Endothelial cell of umbilical vein (primary cell): ENCODE data around the gene PTGDR2. TPM values are rescaled to one million over a fixed set of nuclear protein-coding genes. Genes with fewer than 3 reads are reported as not detected.

Source experiments
- BruUV-seq: library from RNA; stranded (reverse); fragments of 400-500 nt; replicated peaks from 2 replicates; lab custom pipeline; 2021; lab: Mats Ljungman, UMichigan
- CTCF ChIA-PET: fragments of 300-600, 350-600 bp; sonication (Branson Sonifier 250); formaldehyde crosslinking; loops from one replicate; lab custom pipeline; 2021; ENCODE audit warnings: antibody characterized with exemption, inconsistent platforms; lab: Charles Lee
- POLR2A ChIA-PET: fragments of 300-600, 350-600 bp; sonication (Branson Sonifier 250); formaldehyde crosslinking; loops from one replicate; lab custom pipeline; 2021; ENCODE audit warnings: antibody characterized with exemption, inconsistent platforms; lab: Charles Lee
- DNase-seq: peaks from one replicate; pipeline ENCODE4 v3.0.0-alpha.2; 2011; ENCODE audit warnings: low read depth, low spot score
- FAIRE-seq: peaks from 2 replicates; lab custom pipeline; 2011; peaks lifted over from hg19 to GRCh38; lab: Jason Lieb, UNC
- H2AFZ ChIP-seq: 2 replicates; pipeline ENCODE4 v1.6.0; 2012; ENCODE audit warnings: low read depth, low read length, control low read depth, inconsistent platforms
- H3K27ac ChIP-seq: 2 replicates; pipeline ENCODE4 v1.5.1; 2011; ENCODE audit warnings: low read depth, mild to moderate bottlenecking, control low read depth, low read length, moderate library complexity; ENCODE audit not compliant: insufficient read depth
- H3K27me3 ChIP-seq, 2 experiments: 2 replicates each; pipeline versions ENCODE4 v1.6.0 to v1.6.1; 2011; ENCODE audit warnings: low read length in 2 of 2, mixed read lengths in 1 of 2; ENCODE audit not compliant: control insufficient read depth in 2 of 2, insufficient read depth in 2 of 2
- H3K36me3 ChIP-seq, 2 experiments: 2 replicates in 1 of 2; 3 replicates in 1 of 2; pipeline ENCODE4 v1.5.1; 2011; ENCODE audit warnings: low read length in 2 of 2, mild to moderate bottlenecking in 1 of 2, moderate library complexity in 1 of 2; ENCODE audit not compliant: control insufficient read depth in 2 of 2, insufficient read depth in 2 of 2; ENCODE audit errors: extremely low read depth in 1 of 2
- H3K4me1 ChIP-seq: 3 replicates; pipeline ENCODE4 v1.5.1; 2011; ENCODE audit warnings: mild to moderate bottlenecking, low read length; ENCODE audit not compliant: control insufficient read depth, insufficient read depth; ENCODE audit errors: extremely low read depth
- H3K4me2 ChIP-seq: 2 replicates; pipeline ENCODE4 v1.6.1; 2011; ENCODE audit warnings: low read length, control low read depth, mixed read lengths; ENCODE audit not compliant: insufficient read depth
- H3K4me3 ChIP-seq, 3 experiments: fragments of 200-600 bp in 1 of 3; sonication (generic), shearing (Covaris generic) in 1 of 3; replicated peaks in 1 of 3; 2 replicates each; pipeline ENCODE4 v1.5.1; 2011 to 2016; ENCODE audit warnings: control low read depth in 3 of 3, low read length in 3 of 3, mild to moderate bottlenecking in 2 of 3, inconsistent platforms in 1 of 3, low read depth in 1 of 3, moderate library complexity in 1 of 3; ENCODE audit not compliant: insufficient read depth in 1 of 3
- H3K79me2 ChIP-seq: 2 replicates; pipeline ENCODE4 v1.6.0; 2012; ENCODE audit warnings: low read length, inconsistent platforms; ENCODE audit not compliant: control insufficient read depth, insufficient read depth
- H3K9ac ChIP-seq: replicated peaks from 2 replicates; pipeline ENCODE3; 2011; ENCODE audit warnings: low read length, control low read depth; ENCODE audit not compliant: insufficient read depth; ENCODE audit errors: extremely low read depth
- H3K9me1 ChIP-seq: replicated peaks from 3 replicates; pipeline ENCODE4 v1.6.0; 2011; ENCODE audit warnings: mild to moderate bottlenecking, low read length; ENCODE audit not compliant: control insufficient read depth, insufficient read depth; ENCODE audit errors: extremely low read depth
- H3K9me3 ChIP-seq: replicated peaks from 2 replicates; pipeline ENCODE4 v1.5.1; 2012; ENCODE audit warnings: low read length, inconsistent platforms; ENCODE audit not compliant: control insufficient read depth, insufficient read depth
- H4K20me1 ChIP-seq: replicated peaks from 2 replicates; pipeline ENCODE3; 2011; ENCODE audit warnings: mild to moderate bottlenecking, low read length; ENCODE audit not compliant: control insufficient read depth, insufficient read depth; ENCODE audit errors: extremely low read depth
- EZH2 ChIP-seq: IDR thresholded peaks from 2 replicates; pipeline ENCODE4 v1.6.1; 2012; ENCODE audit warnings: borderline replicate concordance, low read depth, mild to moderate bottlenecking, moderate library complexity, low read length, inconsistent platforms; ENCODE audit not compliant: severe bottlenecking
- FOS ChIP-seq: IDR thresholded peaks from 2 replicates; pipeline ENCODE4 v1.6.1; 2011; ENCODE audit warnings: mild to moderate bottlenecking, low read length, moderate library complexity, borderline replicate concordance; ENCODE audit not compliant: insufficient read depth
- GATA2 ChIP-seq: IDR thresholded peaks from 2 replicates; pipeline ENCODE4 v1.7.0; 2011; ENCODE audit warnings: low read depth, mild to moderate bottlenecking, moderate library complexity, mixed read lengths, low read length; ENCODE audit not compliant: insufficient read length, insufficient read depth
- JUN ChIP-seq: IDR thresholded peaks from 2 replicates; pipeline ENCODE4 v1.6.1; 2011; ENCODE audit warnings: borderline replicate concordance, low read depth; ENCODE audit not compliant: insufficient read length, insufficient read depth
- MYC ChIP-seq: IDR thresholded peaks from one replicate; pipeline ENCODE4 v1.6.1; 2011; ENCODE audit warnings: mild to moderate bottlenecking, low read depth, low read length
- POLR2A ChIP-seq: IDR thresholded peaks from 2 replicates; pipeline ENCODE4 v1.6.1; 2012; ENCODE audit warnings: low read depth, mild to moderate bottlenecking, control low read depth, low read length
- POLR2AphosphoS5 ChIP-seq: IDR thresholded peaks from 2 replicates; pipeline ENCODE4 v1.6.1; 2012; ENCODE audit warnings: low read depth, mild to moderate bottlenecking, control low read depth, low read length, moderate library complexity; ENCODE audit not compliant: insufficient read depth
- dilution Hi-C: fragments of 300-500 bp; cut with MboI; formaldehyde crosslinking; loops from one replicate; pipeline ENCODE4 v1.15.0; 2019; ENCODE audit warnings: low sequenced_read_pairs; ENCODE audit not compliant: extremely low pct_ligation_motif_present
- intact Hi-C: fragments of 100-400 bp; cut with micrococcal nuclease; formaldehyde crosslinking; loops from one replicate; pipeline ENCODE4 v1.10.0; 2022
- polyA plus RNA-seq, 4 experiments: library from polyadenylated mRNA; depleted of rRNA in 3 of 4; stranded (reverse) in 3 of 4; unstranded in 1 of 4; fragments of >200 nt; gene quantifications; 2 replicates each; pipeline versions ENCODE4 v1.2.1 to v1.2.3, GENCODE V29; 2011 to 2012; ENCODE audit warnings: missing spikeins in 1 of 4
- total RNA-seq: library from RNA; stranded (reverse); gene quantifications from 2 replicates; pipeline ENCODE4 v1.2.3, GENCODE V29; 2021
- TF ChIP-seq, protein P1 (sequence below): IDR thresholded peaks from 2 replicates; pipeline ENCODE4 v1.6.1; 2011; ENCODE audit not compliant: insufficient read depth, insufficient read length
- TF ChIP-seq, protein P2 (sequence below), 2 donors: IDR thresholded peaks; 1 replicate in 1 of 2; 2 replicates in 1 of 2; pipeline ENCODE4 v1.5.1; 2011; ENCODE audit warnings: low read length in 2 of 2, mild to moderate bottlenecking in 2 of 2, moderate library complexity in 2 of 2, control low read depth in 1 of 2, inconsistent platforms in 1 of 2, low read depth in 1 of 2; ENCODE audit not compliant: insufficient read depth in 1 of 2; ENCODE audit errors: extremely low read depth in 1 of 2

The PTGDR2 gene
- total and polyA plus RNA-seq, 2 donors (not counting 3 experiments of a cell fraction or from before 2014, with no cell fraction given): 0.15 TPM; not detected in 1

DNA sequence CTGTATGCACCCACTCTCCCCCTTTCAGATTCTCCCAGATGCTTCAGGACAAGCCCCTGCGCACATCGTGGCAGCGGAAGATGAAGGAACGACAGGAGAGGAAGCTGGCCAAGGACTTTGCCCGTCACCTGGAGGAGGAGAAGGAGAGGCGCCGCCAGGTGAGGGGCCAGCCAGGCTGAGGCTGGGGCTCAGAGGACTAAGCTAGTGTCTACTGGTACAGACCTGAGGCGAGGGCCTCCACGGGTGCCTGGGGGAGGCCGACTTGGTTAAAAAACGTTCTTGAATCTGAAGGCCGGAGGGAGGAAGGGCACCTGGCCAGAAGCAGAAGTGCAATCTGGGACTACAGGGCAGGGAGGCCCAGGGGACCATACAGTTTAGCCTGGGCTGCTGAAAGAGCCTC, 7.9 kb downstream of the PTGDR2 start:
- intact Hi-C loops (no loop called here), dilution Hi-C loops (no loop called here)
- H3K9ac ChIP-seq: no peak overlapping the region
- no peak overlapping the region for H3K27ac ChIP-seq
- BruUV-seq: no TSS peak
- H3K4me3 ChIP-seq: no peak overlapping the region
- POLR2A ChIA-PET: no interaction called here
- peaks cover 42% of the 10 kb centered on the region for H3K79me2 ChIP-seq
- TF ChIP-seq GATA2 (no peak), POLR2AphosphoS5 (no peak), FOS (no peak), POLR2A (no peak), MYC (no peak), EZH2 (no peak), JUN (no peak)
- TF ChIP-seq, protein P1, sequence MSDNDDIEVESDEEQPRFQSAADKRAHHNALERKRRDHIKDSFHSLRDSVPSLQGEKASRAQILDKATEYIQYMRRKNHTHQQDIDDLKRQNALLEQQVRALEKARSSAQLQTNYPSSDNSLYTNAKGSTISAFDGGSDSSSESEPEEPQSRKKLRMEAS: no peak
- TF ChIP-seq, protein P2, sequence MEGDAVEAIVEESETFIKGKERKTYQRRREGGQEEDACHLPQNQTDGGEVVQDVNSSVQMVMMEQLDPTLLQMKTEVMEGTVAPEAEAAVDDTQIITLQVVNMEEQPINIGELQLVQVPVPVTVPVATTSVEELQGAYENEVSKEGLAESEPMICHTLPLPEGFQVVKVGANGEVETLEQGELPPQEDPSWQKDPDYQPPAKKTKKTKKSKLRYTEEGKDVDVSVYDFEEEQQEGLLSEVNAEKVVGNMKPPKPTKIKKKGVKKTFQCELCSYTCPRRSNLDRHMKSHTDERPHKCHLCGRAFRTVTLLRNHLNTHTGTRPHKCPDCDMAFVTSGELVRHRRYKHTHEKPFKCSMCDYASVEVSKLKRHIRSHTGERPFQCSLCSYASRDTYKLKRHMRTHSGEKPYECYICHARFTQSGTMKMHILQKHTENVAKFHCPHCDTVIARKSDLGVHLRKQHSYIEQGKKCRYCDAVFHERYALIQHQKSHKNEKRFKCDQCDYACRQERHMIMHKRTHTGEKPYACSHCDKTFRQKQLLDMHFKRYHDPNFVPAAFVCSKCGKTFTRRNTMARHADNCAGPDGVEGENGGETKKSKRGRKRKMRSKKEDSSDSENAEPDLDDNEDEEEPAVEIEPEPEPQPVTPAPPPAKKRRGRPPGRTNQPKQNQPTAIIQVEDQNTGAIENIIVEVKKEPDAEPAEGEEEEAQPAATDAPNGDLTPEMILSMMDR (IDR thresholded peaks at IDR 0.05; ENCODE audit: extremely low read depth in 1 of 2, insufficient read depth in 1 of 2, low read depth in 1 of 2, low read length in 2 of 2): no peak
- no peak overlapping the region for H3K4me2 ChIP-seq
- DNase-seq (no peak), FAIRE-seq (no peak)
- no peaks in the 10 kb centered on the region for H3K27me3 ChIP-seq
- peaks cover 0 to 24% of the 10 kb centered on the region in 2 experiments for H3K36me3 ChIP-seq
- H4K20me1 ChIP-seq: no peaks in the 10 kb centered on the region
- no peaks in the 10 kb centered on the region for H3K9me3 ChIP-seq
- H3K4me1 ChIP-seq: peaks cover 23% of the 10 kb centered on the region
- H3K9me1 ChIP-seq: no peaks in the 10 kb centered on the region
- CTCF ChIA-PET: no interaction called here
- H2AFZ ChIP-seq: no peak overlapping the region
